Activated naive CD8-positive, alpha-beta T cell treated with anti-CD3 and anti-CD28 coated beads, Interleukin-2, amount 50 U/mL, for 24 hours (primary cell): ENCODE results near the gene RNU1-2.
A peak's percentile ranks its signal among the peaks of the same experiment; 100 is the strongest.
"Not testable (repeated sequence)": the region's sequence is repeated elsewhere in the genome, so short reads cannot be mapped to it uniquely, and the experiment has no call there.

Experiments used
- ATAC-seq: fragments of 150-1000 bp; cut with Tn5 transposase; one replicate; pipeline ENCODE4 v1.10.0; 2021
- DNase-seq: peaks from one replicate; pipeline ENCODE4 v3.0.0; 2021
- H3K27ac Mint-ChIP-seq: one replicate; pipeline ENCODE4 v1.8.0; 2021; ENCODE audit warnings: mild to moderate bottlenecking, mixed read lengths
- H3K27me3 Mint-ChIP-seq: one replicate; pipeline ENCODE4 v1.8.0; 2021; ENCODE audit warnings: mixed read lengths
- H3K36me3 Mint-ChIP-seq: one replicate; pipeline ENCODE4 v1.8.0; 2021; ENCODE audit warnings: low read depth, mixed read lengths
- H3K4me1 Mint-ChIP-seq: one replicate; pipeline ENCODE4 v1.8.0; 2021; ENCODE audit warnings: mixed read lengths
- H3K4me3 Mint-ChIP-seq: one replicate; pipeline ENCODE4 v1.8.0; 2021; ENCODE audit warnings: mild to moderate bottlenecking, moderate library complexity, mixed read lengths
- H3K9me3 Mint-ChIP-seq: one replicate; pipeline ENCODE4 v1.8.0; 2021; ENCODE audit warnings: mixed read lengths

Gene RNU1-2

DNA sequence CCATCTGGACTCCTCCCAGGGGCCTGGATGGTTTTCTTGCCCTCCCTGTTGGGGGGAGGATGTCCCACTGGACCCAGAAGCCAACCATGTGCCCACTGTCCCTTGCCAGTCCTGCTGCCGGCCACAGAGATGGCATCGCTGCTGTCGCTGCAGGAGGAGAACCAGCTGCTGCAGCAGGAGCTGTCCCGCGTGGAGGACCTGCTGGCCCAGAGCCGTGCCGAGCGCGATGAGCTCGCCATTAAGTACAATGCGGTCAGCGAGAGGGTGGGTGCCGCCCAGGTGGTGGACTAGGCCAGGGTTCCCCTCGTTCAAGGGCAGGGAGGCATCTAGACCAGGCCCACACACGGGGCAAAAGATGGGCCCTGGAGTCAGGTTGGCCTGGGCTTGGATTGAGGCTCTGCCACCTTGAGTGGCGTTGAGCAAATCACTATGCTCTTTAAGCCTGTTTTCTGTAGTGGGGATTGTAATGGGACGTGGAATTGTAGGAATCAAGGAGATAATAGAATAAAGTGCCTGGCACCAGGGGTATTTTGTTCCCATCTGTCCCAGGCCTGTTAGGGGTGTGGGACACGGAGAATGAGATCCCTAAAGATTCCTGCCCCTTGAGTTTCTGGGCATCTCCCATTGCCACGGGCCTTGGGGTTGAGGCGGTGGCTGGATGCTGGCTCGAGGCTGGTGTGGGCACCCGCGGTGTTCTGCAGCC lies 28.6 kb downstream of the RNU1-2 start:
- no peak overlapping the region for H3K27ac Mint-ChIP-seq
- no peak overlapping the region for H3K4me3 Mint-ChIP-seq
- no peak for ATAC-seq
- no peak for DNase-seq
- peaks cover 1% of the 10 kb centered on the region for H3K27me3 Mint-ChIP-seq
- no peaks in the 10 kb centered on the region for H3K36me3 Mint-ChIP-seq
- H3K9me3 Mint-ChIP-seq, result no peaks in the 10 kb centered on the region
- peaks cover 15% of the 10 kb centered on the region for H3K4me1 Mint-ChIP-seq

DNA sequence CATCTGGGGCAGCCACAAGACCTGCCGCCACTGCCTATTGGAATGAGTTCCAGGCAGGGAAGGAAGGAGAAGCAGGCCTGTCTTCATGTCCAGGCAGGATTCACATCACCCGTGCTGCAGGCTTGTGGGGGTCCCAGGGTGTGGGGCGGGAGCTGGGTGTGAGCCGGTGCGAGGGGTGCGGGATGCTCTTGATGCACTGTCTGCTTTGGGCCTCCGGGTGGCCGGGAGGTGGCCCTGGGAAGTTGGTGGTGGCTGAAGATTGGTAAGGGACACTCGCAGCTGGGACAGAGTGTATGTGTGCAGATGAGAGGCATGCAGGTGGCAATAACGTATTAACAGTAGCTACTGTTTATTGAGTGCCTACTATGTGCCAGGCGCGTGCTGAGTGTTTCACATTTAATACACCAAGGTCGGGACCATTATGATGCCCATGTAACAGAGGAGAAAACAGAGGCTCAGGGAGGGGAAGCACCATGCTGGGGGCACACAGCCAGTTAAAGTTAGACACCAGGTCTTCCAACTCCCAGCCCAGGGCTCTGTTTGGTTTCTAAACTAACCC lies 29.2 kb downstream of the RNU1-2 start:
- Mint-ChIP-seq H3K36me3 (no peaks in the 10 kb centered on the region), H3K4me1 (peaks cover 15% of the 10 kb centered on the region), H3K9me3 (no peaks in the 10 kb centered on the region), H3K27me3 (peaks cover 1% of the 10 kb centered on the region), H3K4me3 (no peak overlapping the region), H3K27ac (no peak overlapping the region)
- ATAC-seq (no peak), DNase-seq (no peak)

DNA sequence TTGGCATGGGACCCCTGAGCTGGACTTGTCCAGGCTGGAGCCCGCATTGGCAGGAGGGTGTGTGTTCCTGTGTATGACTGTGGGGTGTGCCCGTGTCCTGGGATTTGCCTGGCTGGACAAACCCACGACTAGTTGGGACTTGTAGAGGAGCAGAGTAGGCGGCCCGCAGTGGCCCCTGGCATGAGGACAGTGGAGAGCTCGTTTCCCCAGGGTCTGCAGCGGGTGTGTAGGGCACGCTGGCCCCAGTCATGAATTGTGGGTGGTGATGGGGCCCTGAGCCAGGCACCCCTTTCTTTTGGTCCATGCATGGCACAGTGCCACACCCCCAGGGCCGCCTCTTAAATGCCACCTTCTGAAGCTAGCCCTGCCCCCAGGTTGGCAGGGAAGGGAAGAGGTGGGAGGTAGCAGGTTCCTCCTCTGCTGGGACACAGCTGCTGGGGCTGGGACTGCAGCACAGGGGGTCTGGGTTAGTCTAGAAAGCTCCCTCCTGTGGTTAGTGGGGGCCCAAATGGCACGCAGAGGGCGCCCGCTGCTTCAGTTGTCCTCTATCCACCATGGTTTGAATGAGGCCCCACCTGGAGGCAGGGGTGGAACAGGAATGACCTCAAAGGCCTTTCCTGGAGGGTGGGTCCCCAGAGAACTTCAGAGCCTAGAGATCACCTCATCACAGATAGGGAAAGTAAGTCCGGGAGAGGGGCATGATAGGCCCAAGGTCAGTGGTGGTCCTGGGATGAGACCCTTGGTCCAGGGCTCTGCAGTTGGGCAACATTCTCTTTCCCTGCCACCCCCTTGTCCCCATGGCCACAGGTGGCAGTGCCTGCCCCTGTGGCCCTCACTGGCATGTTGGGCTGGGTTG lies 30.1 kb downstream of the RNU1-2 start:
- ATAC-seq (no peak), DNase-seq (no peak)
- Mint-ChIP-seq H3K27me3 (peaks cover 1% of the 10 kb centered on the region), H3K36me3 (no peaks in the 10 kb centered on the region), H3K4me3 (no peak overlapping the region), H3K27ac (no peak overlapping the region), H3K9me3 (no peaks in the 10 kb centered on the region), H3K4me1 (peaks cover 15% of the 10 kb centered on the region)

DNA sequence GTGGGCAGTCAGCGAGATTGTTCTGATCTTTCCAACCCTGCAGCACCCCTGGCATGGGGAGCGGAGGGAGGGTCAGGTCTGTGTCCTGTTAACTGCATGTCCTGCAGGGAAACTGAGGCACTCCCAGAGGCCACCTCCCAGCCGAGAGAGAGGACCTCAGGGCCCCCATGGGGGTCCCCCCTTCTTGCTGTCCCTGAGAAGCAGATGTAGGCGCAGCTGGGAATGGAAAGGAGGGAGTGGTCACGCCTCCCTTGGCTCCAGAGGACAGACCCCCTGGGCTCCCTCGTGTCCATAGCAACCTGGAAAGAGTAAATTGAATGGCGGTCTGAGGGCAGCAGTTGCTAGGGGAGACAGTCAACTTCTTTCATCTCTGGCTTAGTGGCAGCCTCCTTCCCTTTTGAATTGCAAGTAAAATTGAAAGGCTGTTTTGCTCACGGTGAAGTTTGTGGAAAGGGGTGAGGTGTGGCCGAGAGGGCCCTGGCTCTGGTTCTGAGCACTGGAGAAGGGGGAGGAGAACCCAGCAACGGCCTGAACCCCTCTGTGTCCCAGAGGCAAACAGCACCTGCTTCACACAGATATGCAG lies 30.8 kb downstream of the RNU1-2 start:
- Mint-ChIP-seq H3K4me1 (peaks cover 10% of the 10 kb centered on the region), H3K36me3 (no peaks in the 10 kb centered on the region), H3K27me3 (peaks cover 1% of the 10 kb centered on the region), H3K27ac (no peak overlapping the region), H3K4me3 (no peak overlapping the region), H3K9me3 (no peaks in the 10 kb centered on the region)
- DNase-seq (no peak), ATAC-seq (no peak)

DNA sequence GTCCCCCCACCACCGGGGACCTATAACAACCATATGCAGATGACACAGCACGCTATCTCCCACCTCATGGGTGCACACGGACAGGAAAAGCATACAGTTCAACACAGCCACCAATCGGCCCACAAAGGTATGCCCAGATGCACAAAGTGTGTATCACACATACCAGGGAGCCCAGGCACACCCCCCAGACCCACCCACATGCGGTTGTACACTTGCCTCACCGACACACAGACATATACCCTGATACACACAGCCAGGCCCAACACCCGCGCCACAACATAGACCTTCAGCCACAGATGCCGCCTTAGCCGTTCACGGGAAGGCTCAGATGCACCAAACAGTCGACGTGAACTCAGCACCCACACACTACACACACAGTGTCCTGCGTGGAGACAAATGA lies 31.5 kb downstream of the RNU1-2 start:
- ATAC-seq (peak; percentile 3), DNase-seq (no peak)
- no peak overlapping the region for H3K4me3 Mint-ChIP-seq
- H3K9me3 Mint-ChIP-seq, result no peaks in the 10 kb centered on the region
- no peaks in the 10 kb centered on the region for H3K27me3 Mint-ChIP-seq
- peaks cover 5% of the 10 kb centered on the region for H3K4me1 Mint-ChIP-seq
- no peaks in the 10 kb centered on the region for H3K36me3 Mint-ChIP-seq
- no peak overlapping the region for H3K27ac Mint-ChIP-seq

DNA sequence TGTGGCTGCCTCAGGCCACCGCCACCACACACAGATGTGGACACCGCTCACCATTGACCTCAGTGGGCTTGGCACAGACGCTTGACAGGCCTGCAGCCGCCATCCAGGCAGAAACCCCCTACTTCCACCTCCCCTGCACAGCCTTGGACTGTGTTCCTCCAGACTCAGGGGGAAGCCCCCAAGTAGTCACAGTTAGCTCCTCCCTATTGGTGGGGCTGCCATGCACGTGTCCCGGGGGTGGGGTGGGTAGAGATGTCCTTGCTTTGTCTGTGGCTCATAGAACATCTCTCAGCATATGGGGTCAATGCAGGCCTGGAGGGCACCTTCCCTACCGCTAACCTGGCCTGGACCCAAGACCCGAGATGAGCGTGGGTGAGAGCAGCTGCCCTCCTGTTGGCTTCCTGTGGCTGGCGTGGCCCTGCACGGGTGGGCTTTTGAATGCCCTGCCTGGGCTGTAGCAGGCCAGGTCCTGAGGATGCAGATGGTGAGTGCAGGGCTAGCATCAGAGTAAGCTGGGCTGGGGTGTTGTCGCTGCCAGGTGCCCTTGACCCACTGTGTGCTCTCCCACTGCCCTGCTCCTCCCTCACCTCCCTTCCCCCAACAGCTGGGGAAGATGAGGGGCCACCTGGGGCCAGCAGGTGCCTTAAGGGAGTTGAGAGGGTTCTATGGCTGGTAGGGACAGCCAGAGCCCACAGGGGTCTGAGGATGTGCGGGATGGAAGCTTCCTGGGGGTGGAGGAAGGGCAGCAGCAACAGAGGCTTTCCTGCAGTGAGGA lies 32.1 kb downstream of the RNU1-2 start:
- H3K4me1 Mint-ChIP-seq, result no peaks in the 10 kb centered on the region
- peak; percentile 53 for ATAC-seq
- H3K9me3 Mint-ChIP-seq, result no peaks in the 10 kb centered on the region
- H3K4me3 Mint-ChIP-seq, result no peak overlapping the region
- H3K36me3 Mint-ChIP-seq, result no peaks in the 10 kb centered on the region
- H3K27me3 Mint-ChIP-seq, result no peaks in the 10 kb centered on the region
- no peak for DNase-seq
- H3K27ac Mint-ChIP-seq, result no peak overlapping the region

DNA sequence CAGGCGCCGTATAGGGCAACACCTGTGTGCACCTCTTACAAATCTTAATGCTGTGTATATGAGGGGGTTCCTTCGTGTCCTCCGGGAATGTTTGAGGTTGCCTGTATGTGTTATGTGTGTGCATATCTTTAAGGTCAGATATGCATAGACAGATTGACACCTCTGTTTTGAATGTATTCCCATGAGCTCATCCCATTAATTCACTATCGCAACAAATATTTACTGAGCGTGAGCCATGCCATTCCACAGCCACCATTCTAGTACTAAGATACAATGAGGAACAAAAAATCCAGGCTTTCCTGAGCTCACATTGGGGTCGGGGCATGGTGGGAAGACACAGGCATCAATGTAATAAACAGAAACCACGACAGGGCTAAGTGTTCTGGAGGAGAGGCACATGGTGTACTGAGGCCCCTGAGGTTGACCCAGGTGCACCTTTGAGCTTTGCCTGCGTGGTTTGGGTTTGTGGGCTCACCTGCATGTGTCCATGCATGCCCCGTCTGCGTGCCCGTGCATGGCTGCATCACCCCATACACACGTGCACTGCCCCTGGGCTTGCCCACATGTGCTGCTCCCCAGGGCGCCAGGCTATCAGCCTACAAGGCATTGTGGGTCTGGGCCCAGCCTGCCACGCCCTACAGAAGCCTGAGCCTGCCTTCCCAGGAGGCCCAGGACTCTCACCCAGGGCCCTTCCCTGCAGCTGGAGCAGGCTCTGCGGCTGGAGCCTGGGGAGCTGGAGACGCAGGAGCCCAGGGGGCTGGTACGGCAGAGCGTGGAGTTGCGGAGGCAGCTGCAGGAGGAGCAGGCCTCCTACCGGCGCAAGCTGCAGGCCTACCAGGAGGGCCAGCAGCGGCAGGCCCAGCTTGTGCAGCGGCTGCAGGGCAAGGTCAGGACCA lies 33.6 kb downstream of the RNU1-2 start:
- DNase-seq, ATAC-seq, H3K9me3 Mint-ChIP-seq, H3K27ac Mint-ChIP-seq, H3K27me3 Mint-ChIP-seq, H3K4me3 Mint-ChIP-seq, H3K4me1 Mint-ChIP-seq, H3K36me3 Mint-ChIP-seq: not testable (repeated sequence)

DNA sequence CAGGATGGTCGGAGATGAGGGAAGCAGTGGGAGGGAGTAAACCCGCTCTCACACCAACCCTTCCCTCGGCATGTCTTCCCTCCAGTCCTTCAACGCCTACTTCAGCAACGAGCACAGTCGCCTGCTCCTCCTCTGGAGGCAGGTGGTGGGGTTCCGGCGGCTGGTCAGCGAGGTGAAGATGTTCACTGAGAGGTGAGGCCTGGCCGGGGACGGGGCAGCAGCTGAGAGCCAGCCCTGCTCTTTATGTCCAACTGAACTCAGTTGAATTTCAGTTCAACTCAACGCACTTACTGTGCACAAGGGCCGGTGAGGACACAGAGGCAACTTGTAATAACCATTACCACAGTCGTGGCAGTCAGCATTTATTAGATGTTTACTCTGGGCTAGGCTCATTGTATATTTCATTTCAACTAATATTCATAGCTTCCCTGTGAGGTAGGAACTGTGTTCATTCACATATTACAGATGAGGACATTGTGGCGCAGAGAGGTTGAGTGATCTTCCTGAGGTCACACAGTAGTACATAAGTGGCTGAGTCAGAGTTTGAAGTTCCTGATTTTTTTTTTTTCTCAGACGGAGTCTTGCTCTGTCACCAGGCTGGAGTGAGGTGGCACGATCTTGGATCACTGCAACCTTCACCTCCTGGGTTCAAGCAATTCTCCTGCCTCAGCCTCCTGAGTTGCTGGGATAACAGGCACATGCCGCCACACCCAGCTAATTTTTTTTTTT lies 35.6 kb downstream of the RNU1-2 start:
- not testable (repeated sequence) for H3K27me3 Mint-ChIP-seq, H3K27ac Mint-ChIP-seq, H3K36me3 Mint-ChIP-seq

DNA sequence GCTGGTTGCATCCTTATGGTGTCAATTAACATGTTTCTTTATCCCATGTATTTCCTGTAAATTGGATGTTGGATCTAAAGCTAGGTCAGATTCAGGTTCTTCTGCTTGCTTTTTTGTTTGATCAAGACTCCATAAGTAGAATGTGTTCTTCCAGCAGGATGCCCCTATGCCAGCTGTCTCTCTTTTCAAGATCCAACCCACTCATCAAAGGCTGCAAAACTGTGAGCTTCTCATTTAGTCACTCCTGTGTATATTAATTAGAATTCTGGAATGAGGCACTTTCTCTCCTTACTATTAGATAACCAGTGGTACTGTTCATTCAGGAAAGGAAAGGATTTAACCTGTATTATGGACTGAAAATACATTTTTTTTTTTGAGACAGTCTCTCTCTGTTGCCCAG lies 38.2 kb downstream of the RNU1-2 start:
- not testable (repeated sequence) for H3K36me3 Mint-ChIP-seq, H3K9me3 Mint-ChIP-seq, DNase-seq, ATAC-seq, H3K27ac Mint-ChIP-seq, H3K4me3 Mint-ChIP-seq, H3K27me3 Mint-ChIP-seq, H3K4me1 Mint-ChIP-seq

More for the DNA sequence above, 35.6 kb downstream of the RNU1-2 start:
- not testable (repeated sequence) for ATAC-seq, DNase-seq, H3K9me3 Mint-ChIP-seq, H3K4me3 Mint-ChIP-seq, H3K4me1 Mint-ChIP-seq

DNA sequence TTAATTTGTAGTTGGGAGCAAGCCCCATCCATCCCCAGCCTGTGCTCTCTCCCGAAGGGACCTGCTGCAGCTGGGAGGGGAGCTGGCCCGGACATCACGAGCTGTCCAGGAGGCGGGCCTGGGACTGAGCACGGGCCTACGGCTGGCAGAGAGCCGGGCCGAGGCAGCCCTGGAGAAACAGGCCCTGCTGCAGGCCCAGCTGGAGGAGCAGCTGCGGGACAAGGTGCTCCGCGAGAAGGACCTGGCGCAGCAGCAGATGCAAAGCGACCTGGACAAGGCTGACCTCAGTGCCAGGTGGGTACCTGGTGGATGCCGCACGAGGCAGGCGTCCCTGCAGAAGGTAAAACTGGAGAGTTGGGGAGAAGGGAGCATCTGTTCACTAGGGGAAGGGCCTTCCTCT lies 40.8 kb downstream of the RNU1-2 start:
- H3K9me3 Mint-ChIP-seq, result not testable (repeated sequence)

DNA sequence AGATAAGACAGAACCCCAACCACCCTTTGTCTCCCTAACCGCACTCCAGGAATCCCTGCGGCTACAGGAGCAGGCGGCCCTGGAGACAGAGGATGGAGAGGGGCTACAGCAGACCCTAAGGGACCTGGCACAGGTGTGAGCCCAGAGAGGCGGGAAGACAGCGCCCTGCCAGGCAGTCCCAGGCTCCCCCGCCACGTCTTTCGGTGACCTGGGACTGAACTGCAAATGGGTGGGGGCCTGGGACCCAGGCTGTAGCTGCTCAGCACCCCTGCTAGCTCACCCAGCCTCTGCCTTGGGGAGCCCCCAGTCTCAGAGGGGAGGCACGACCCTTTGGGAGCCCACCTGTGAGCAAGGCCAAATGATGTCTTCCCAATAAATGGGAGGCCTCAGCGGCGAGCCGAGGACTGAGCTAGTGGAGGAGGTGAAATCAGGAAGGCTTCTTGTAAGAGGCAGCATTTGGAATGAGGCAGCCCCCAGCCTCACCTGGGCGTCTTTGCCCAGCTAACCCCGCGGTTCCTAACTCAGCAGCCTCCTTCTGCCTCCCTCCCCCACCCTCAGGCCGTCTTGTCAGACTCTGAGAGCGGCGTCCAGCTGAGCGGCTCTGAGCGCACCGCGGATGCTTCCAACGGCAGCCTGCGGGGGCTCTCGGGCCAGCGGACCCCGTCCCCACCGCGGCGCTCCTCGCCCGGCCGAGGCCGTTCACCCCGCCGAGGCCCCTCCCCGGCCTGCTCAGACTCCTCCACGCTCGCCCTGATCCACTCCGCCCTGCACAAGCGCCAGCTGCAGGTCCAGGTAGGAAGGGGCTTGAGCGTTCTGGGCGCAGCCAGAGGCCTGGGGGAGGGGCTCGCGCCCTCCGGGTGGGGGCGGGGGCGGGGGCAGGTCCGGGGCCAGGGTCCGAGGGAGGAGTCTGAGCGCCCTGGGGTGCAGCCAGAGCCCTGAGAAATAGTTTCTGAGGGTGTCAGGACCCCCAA lies 42.9 kb downstream of the RNU1-2 start:
- ATAC-seq (no peak), DNase-seq (no peak)
- Mint-ChIP-seq H3K9me3 (no peaks in the 10 kb centered on the region), H3K4me3 (no peak overlapping the region), H3K27me3 (no peaks in the 10 kb centered on the region), H3K4me1 (no peaks in the 10 kb centered on the region), H3K27ac (no peak overlapping the region), H3K36me3 (peaks cover 4% of the 10 kb centered on the region)

More for the DNA sequence above, 40.8 kb downstream of the RNU1-2 start:
- not testable (repeated sequence) for H3K36me3 Mint-ChIP-seq, H3K4me1 Mint-ChIP-seq, H3K4me3 Mint-ChIP-seq, H3K27ac Mint-ChIP-seq, DNase-seq, H3K27me3 Mint-ChIP-seq, ATAC-seq
